GM23338 (cell line): ENCODE results near the gene TEX35.
"Not testable (repeated sequence)": the region's sequence is repeated elsewhere in the genome, so short reads cannot be mapped to it uniquely, and the experiment has no call there.

Experiments used
- CREB1 ChIP-seq: fragments of 250-450 bp; sonication (Bioruptor Pico); IDR thresholded peaks from 2 replicates; pipeline ENCODE4 v1.5.0; 2020; ENCODE audit warnings: low read depth, mild to moderate bottlenecking, moderate library complexity
- EZH2 ChIP-seq: fragments of 200-600 bp; sonication (generic); IDR thresholded peaks from one replicate; pipeline ENCODE4 v1.8.0; 2017; ENCODE audit warnings: antibody characterized with exemption, mild to moderate bottlenecking, low read depth; ENCODE audit not compliant: unreplicated experiment
- EZH2phosphoT487 ChIP-seq: fragments of 200-600 bp; sonication (generic); IDR thresholded peaks from one replicate; pipeline ENCODE4 v1.8.1; 2018; ENCODE audit warnings: antibody characterized with exemption; ENCODE audit not compliant: unreplicated experiment
- JUNB ChIP-seq: IDR thresholded peaks from one replicate; pipeline ENCODE4 v1.6.1; 2016; ENCODE audit warnings: antibody characterized with exemption; ENCODE audit not compliant: unreplicated experiment
- NANOG ChIP-seq: IDR thresholded peaks from 2 replicates; pipeline ENCODE4 v1.6.1; 2016; ENCODE audit warnings: antibody characterized with exemption, borderline replicate concordance
- POLR2AphosphoS5 ChIP-seq: IDR thresholded peaks from 2 replicates; pipeline ENCODE4 v1.6.1; 2016; ENCODE audit warnings: antibody characterized with exemption, low read depth
- STAT1 ChIP-seq: IDR thresholded peaks from one replicate; pipeline ENCODE4 v1.6.1; 2016; ENCODE audit warnings: antibody characterized with exemption; ENCODE audit not compliant: unreplicated experiment
- ZNF114 ChIP-seq: fragments of 250-450 bp; sonication (Bioruptor Pico); IDR thresholded peaks from 2 replicates; pipeline ENCODE4 v1.5.0; 2020; ENCODE audit warnings: mild to moderate bottlenecking, moderate library complexity
- ZNF331 ChIP-seq: fragments of 250-450 bp; sonication (Bioruptor Pico); IDR thresholded peaks from 2 replicates; pipeline ENCODE4 v1.5.0; 2020; ENCODE audit warnings: low read depth, mild to moderate bottlenecking, moderate library complexity
- TF ChIP-seq, protein P1 (sequence below), 2 experiments: fragments of 200-600 bp in 1 of 2; sonication (generic) in 1 of 2; conservative IDR thresholded peaks; 2 replicates each; pipeline versions ENCODE4 v1.5.1 to v1.6.1; 2016 to 2017; ENCODE audit warnings: antibody characterized with exemption in 2 of 2, low read depth in 2 of 2, mild to moderate bottlenecking in 2 of 2, moderate library complexity in 1 of 2
- TF ChIP-seq, protein P2 (sequence below): IDR thresholded peaks from one replicate; pipeline ENCODE4 v1.6.1; 2018; ENCODE audit warnings: antibody characterized with exemption; ENCODE audit not compliant: unreplicated experiment
- TF ChIP-seq, protein P3 (sequence below): fragments of 250-450 bp; sonication (Bioruptor Pico); IDR thresholded peaks from 2 replicates; pipeline ENCODE4 v1.5.0; 2020; ENCODE audit warnings: mild to moderate bottlenecking, moderate library complexity
- TF ChIP-seq, protein P4 (sequence below): IDR thresholded peaks from 2 replicates; pipeline ENCODE4 v1.6.1; 2016; ENCODE audit warnings: antibody characterized with exemption

DNA sequence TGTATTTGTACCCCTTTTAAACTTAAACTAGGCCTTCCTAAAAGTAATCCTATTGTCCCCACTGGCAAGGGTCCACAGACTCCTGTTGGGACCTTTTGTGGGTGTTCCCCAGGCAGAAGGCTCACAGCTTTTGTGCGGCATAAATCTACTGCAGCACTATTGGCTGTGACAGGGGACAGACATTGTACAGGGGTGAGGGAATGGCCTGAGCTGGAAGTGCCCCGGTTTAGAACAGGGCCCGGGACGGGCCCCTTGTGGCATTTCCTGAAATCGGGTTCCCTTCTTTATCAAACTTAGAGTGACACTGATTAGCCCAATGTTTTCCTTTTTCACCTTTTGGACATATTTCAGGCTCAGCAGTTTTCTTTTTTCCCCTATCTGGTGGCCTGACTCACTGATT, 45.9 kb downstream of the TEX35 start:
- TF ChIP-seq JUNB; CREB1 (CRISPR knock-in tag); EZH2phosphoT487; EZH2; POLR2AphosphoS5; STAT1; NANOG; ZNF114 (CRISPR knock-in tag); ZNF331 (CRISPR knock-in tag): not testable (repeated sequence)
- TF ChIP-seq, protein P1, sequence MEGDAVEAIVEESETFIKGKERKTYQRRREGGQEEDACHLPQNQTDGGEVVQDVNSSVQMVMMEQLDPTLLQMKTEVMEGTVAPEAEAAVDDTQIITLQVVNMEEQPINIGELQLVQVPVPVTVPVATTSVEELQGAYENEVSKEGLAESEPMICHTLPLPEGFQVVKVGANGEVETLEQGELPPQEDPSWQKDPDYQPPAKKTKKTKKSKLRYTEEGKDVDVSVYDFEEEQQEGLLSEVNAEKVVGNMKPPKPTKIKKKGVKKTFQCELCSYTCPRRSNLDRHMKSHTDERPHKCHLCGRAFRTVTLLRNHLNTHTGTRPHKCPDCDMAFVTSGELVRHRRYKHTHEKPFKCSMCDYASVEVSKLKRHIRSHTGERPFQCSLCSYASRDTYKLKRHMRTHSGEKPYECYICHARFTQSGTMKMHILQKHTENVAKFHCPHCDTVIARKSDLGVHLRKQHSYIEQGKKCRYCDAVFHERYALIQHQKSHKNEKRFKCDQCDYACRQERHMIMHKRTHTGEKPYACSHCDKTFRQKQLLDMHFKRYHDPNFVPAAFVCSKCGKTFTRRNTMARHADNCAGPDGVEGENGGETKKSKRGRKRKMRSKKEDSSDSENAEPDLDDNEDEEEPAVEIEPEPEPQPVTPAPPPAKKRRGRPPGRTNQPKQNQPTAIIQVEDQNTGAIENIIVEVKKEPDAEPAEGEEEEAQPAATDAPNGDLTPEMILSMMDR (conservative IDR thresholded peaks at IDR 0.05; ENCODE audit: low read depth in 2 of 2), result not testable (repeated sequence)
- TF ChIP-seq, protein P2, sequence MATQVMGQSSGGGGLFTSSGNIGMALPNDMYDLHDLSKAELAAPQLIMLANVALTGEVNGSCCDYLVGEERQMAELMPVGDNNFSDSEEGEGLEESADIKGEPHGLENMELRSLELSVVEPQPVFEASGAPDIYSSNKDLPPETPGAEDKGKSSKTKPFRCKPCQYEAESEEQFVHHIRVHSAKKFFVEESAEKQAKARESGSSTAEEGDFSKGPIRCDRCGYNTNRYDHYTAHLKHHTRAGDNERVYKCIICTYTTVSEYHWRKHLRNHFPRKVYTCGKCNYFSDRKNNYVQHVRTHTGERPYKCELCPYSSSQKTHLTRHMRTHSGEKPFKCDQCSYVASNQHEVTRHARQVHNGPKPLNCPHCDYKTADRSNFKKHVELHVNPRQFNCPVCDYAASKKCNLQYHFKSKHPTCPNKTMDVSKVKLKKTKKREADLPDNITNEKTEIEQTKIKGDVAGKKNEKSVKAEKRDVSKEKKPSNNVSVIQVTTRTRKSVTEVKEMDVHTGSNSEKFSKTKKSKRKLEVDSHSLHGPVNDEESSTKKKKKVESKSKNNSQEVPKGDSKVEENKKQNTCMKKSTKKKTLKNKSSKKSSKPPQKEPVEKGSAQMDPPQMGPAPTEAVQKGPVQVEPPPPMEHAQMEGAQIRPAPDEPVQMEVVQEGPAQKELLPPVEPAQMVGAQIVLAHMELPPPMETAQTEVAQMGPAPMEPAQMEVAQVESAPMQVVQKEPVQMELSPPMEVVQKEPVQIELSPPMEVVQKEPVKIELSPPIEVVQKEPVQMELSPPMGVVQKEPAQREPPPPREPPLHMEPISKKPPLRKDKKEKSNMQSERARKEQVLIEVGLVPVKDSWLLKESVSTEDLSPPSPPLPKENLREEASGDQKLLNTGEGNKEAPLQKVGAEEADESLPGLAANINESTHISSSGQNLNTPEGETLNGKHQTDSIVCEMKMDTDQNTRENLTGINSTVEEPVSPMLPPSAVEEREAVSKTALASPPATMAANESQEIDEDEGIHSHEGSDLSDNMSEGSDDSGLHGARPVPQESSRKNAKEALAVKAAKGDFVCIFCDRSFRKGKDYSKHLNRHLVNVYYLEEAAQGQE, result not testable (repeated sequence)
- TF ChIP-seq, protein P3, sequence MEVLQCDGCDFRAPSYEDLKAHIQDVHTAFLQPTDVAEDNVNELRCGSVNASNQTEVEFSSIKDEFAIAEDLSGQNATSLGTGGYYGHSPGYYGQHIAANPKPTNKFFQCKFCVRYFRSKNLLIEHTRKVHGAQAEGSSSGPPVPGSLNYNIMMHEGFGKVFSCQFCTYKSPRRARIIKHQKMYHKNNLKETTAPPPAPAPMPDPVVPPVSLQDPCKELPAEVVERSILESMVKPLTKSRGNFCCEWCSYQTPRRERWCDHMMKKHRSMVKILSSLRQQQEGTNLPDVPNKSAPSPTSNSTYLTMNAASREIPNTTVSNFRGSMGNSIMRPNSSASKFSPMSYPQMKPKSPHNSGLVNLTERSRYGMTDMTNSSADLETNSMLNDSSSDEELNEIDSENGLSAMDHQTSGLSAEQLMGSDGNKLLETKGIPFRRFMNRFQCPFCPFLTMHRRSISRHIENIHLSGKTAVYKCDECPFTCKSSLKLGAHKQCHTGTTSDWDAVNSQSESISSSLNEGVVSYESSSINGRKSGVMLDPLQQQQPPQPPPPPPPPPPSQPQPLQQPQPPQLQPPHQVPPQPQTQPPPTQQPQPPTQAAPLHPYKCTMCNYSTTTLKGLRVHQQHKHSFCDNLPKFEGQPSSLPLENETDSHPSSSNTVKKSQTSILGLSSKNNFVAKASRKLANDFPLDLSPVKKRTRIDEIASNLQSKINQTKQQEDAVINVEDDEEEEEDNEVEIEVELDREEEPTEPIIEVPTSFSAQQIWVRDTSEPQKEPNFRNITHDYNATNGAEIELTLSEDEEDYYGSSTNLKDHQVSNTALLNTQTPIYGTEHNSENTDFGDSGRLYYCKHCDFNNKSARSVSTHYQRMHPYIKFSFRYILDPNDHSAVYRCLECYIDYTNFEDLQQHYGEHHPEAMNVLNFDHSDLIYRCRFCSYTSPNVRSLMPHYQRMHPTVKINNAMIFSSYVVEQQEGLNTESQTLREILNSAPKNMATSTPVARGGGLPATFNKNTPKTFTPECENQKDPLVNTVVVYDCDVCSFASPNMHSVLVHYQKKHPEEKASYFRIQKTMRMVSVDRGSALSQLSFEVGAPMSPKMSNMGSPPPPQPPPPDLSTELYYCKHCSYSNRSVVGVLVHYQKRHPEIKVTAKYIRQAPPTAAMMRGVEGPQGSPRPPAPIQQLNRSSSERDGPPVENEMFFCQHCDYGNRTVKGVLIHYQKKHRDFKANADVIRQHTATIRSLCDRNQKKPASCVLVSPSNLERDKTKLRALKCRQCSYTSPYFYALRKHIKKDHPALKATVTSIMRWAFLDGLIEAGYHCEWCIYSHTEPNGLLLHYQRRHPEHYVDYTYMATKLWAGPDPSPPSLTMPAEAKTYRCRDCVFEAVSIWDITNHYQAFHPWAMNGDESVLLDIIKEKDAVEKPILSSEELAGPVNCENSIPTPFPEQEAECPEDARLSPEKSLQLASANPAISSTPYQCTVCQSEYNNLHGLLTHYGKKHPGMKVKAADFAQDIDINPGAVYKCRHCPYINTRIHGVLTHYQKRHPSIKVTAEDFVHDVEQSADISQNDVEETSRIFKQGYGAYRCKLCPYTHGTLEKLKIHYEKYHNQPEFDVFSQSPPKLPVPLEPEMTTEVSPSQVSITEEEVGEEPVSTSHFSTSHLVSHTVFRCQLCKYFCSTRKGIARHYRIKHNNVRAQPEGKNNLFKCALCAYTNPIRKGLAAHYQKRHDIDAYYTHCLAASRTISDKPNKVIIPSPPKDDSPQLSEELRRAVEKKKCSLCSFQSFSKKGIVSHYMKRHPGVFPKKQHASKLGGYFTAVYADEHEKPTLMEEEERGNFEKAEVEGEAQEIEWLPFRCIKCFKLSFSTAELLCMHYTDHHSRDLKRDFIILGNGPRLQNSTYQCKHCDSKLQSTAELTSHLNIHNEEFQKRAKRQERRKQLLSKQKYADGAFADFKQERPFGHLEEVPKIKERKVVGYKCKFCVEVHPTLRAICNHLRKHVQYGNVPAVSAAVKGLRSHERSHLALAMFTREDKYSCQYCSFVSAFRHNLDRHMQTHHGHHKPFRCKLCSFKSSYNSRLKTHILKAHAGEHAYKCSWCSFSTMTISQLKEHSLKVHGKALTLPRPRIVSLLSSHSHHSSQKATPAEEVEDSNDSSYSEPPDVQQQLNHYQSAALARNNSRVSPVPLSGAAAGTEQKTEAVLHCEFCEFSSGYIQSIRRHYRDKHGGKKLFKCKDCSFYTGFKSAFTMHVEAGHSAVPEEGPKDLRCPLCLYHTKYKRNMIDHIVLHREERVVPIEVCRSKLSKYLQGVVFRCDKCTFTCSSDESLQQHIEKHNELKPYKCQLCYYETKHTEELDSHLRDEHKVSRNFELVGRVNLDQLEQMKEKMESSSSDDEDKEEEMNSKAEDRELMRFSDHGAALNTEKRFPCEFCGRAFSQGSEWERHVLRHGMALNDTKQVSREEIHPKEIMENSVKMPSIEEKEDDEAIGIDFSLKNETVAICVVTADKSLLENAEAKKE, result not testable (repeated sequence)
- TF ChIP-seq, protein P4, sequence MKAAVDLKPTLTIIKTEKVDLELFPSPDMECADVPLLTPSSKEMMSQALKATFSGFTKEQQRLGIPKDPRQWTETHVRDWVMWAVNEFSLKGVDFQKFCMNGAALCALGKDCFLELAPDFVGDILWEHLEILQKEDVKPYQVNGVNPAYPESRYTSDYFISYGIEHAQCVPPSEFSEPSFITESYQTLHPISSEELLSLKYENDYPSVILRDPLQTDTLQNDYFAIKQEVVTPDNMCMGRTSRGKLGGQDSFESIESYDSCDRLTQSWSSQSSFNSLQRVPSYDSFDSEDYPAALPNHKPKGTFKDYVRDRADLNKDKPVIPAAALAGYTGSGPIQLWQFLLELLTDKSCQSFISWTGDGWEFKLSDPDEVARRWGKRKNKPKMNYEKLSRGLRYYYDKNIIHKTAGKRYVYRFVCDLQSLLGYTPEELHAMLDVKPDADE, result not testable (repeated sequence)
